HG03135 (cell line): ENCODE measurements around the gene NFE2L2.
"Not testable (repeated sequence)": the region's sequence is repeated elsewhere in the genome, so short reads cannot be mapped to it uniquely, and the experiment has no call there.

Source experiments
- ATAC-seq: cut with Tn5 transposase; IDR thresholded peaks from one replicate; pipeline ENCODE4 v1.9.1; 2021; ENCODE audit warnings: mild to moderate bottlenecking, moderate library complexity; ENCODE audit not compliant: unreplicated experiment

NFE2L2 gene

DNA sequence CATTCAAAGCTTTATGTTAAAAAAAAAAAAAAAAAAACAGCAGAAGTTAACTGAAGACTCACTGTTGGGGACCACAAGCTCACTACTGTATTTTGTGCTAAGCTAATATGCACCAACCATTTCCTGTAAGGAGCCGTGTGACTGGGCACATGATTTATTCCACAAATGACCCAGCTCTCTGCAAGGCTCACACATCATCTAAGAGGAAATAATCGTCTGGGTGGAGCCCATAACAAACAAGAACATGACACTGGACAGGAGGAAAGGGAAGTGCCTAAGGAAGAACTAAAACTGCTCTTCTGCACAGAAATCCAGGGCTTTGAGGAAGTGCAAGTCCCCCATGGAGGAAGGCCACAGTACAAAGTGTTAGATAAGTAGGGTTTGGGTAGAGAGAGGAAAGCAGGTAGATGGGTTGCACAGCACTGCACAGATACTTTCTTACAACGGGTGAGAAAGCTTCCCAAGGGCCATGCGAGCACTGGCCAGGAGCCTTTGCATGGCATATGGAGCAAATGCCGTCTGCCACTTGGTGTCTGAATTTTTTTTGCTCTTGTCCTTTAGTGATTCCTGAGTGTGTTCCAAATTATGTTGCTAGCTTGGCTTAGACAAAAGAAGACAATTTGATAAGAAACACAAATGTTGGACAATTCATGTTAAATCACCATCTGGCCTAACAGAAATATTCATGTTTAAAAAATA is 24.4 kb downstream of the NFE2L2 start:
- ATAC-seq, result peak; percentile 79

DNA sequence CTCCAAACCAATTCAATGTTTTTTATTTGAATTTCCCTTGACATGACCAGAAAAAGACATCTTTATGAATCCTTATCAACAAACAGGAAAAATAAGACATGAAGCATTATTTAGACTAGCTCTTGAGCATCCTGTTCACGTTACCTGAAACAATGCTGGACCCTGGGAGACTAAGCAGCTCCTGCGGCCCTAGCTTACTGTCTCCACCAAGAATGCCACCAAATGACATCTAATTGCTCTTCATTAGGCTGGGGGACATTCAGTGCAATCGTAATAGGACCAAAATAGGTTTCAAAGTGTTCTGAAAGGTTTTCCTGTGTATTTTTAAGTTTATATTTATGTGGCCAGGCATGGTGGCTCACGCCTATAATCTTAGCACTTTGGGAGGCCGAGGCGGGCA is 25.5 kb downstream of the NFE2L2 start:
- ATAC-seq, result no peak

DNA sequence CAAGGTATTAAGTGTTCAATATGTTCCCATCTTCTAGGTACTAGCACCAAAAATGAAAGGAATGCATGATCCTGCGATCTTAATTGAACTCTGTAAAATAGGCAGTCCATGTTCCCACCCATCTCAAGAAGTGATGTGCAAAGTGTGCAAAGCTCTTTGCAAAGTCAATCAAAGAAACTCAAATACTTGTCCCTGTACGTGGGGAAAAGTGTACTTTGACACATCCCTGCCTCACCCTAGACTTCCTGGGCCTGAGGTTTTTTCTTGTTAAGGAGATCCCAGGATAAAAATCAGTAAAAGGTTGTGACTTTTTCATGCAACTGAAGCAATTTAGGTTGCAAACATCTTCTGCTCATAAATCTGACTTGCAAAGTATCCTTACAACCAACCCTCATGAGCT is 26.6 kb downstream of the NFE2L2 start:
- no peak for ATAC-seq

- ATAC-seq, result no peak
Observed at GRCh38 chr2:177235855-177236437, 28.6 kb downstream of the NFE2L2 start.

DNA sequence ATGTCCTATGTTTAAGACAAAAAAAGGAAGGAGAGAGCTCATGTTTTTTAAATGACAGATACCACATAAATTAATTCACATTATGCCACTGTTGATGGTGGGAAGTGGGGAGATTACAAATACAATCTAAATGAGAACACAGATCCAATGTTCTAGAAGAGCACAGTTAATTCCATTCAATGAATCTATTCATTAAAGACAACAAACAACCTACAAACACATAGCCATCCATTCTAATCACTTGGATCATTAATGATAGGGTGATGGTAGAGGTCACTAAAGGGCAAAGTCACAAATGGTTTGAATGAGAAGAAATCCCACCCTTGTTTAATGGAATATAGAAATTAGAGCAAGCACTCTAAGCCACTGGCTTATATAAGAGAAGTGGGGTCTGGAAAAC is 30.3 kb downstream of the NFE2L2 start:
- no peak for ATAC-seq

DNA sequence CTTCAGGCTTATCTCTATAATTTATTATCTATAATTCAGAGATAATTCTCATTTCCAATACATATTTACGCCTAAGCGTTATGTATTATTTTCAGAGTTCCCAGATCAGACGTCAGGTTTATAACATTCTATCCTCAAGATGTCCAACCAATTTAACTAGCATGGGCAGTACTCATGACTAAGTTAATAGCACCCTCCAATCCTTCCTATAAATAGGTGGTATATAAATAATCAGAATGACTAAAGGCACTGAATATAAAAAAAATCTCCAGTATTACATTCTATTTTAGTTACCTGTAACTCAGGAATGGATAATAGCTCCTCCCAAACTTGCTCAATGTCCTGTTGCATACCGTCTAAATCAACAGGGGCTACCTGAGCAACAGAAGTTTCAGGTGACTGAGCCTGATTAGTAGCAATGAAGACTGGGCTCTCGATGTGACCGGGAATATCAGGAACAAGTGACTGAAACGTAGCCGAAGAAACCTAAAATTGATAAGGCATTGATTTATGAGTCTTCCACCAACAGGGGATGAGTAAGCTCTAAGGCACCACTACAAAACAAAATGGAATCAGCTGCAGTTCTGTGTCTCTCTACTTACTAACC is 32.3 kb downstream of the NFE2L2 start:
- ATAC-seq, result no peak

DNA sequence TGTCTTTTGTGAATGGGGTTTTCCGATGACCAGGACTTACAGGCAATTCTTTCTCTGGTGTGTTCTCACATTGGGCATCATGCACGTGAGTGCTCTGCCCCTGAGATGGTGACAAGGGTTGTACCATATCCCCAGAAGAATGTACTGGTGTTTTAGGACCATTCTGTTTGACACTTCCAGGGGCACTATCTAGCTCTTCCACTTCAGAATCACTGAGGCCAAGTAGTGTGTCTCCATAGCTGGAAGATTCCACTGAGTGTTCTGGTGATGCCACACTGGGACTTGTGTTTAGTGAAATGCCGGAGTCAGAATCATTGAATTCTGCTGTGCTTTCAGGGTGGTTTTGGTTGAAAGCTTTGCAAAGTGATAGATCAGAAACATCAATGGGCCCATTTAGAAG is 33.3 kb downstream of the NFE2L2 start:
- ATAC-seq, result no peak

- ATAC-seq, result no peak
Observed at GRCh38 chr2:177229442-177230242, 34.9 kb downstream of the NFE2L2 start.

DNA sequence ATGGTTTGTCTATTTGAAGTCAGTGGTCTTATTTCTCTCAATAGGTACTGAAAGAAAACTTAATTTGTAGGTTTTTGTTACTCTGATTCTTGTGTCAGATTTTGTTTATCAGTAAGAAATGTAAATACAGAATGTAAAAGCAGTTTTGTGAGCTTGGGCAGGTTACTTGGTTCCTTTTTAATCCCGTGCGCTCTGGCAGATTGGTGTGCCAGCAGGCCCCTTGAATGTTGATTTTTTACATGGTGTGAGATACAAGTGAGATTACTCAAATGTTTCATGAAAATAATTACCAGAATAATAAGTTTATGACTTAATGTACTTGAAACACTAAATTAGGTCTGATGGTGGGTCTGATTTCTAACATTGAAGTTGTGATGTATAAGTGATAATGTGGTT is 38.6 kb downstream of the NFE2L2 start:
- ATAC-seq, result no peak

GRCh38 chr2:177223436-177223835 is 41.1 kb downstream of the NFE2L2 start:
- not testable (repeated sequence) for ATAC-seq

- no peak for ATAC-seq
Observed at GRCh38 chr2:177221970-177222369, 42.6 kb downstream of the NFE2L2 start.

DNA sequence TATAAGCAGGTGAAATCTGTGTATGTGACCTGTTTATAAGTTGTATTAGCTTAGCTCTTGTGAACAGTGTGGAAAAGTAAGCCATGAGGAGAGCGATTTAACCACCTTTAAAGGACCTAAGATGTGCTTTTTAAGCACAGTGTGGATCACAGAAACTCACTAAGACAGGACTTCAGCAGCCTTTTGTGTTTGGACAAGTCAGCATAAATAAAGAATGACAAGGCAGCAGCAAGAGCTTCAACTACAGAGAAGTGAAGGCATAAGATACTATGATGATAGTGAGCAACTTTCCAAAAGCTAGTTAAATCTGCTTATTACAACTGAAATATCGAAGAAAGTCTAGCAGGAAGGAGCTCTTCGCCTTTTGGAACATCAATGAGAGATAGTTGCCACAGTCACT is 43.0 kb downstream of the NFE2L2 start:
- no peak for ATAC-seq

DNA sequence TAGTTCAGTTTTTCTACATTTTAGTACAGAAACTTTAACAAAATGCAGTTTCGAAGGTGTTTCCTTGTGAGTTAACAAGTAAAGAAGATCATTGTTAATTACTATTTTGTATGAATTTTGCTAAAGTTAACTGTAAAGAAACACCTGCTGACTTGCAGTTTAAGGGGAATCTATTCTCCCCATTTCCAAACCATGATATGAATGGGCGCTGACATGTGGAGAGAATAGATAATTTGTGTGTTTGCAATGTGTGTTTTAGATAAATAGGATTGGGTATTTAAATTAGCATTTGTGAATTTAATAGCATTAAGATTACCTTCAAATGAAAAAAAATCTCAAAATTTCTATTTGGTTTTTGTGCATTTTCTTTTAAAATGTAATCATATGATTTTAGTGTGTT is 44.7 kb downstream of the NFE2L2 start:
- ATAC-seq, result not testable (repeated sequence)

- no peak for ATAC-seq
Observed at GRCh38 chr2:177217247-177217843, 47.2 kb downstream of the NFE2L2 start.

DNA sequence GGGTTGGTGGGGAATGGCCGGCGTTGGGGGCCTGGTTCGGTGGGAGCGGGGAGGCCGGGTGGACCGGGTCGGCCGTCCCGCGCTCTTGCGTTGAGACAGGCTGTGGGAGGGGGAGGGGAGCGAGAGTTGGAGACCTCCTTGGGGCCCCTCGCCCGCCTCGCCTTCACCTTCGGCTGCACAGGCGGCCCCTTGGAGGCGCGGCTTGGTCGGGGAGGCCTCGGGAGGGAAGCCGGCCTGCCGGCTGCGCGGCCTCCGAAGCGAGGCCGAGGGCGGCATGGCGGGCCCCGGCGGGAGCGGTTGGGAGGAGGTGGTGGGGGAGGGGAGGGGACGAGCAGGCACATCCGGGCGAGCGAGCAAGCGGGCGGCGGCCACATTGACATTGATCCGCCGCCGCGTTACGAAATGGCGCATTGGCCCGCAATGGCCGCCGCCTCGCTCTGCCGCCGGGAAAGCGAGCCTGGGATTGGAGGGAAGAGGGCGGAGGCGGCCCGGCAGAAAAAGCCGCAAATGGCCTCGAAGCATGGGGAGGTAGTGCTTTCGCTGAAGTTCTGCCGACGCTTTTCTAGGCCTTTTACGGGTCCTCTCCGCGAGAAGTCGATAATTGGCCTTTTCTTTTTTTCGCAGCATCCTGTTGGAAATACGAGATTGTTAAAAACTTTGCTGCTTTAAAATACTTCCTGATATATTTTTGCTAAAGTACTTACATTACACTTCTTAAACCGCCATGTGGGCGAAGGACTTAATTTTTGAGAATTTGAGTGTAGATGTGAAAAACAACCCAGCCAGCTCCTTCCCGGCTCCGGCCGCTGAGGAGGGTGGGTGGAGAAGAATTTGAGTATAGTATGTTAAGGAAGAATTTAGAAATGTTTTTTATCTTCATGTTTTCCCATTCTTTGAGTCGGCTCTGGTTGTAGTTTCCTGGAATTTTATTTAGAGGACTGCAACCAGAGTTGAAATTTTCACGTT is 51.4 kb downstream of the NFE2L2 start:
- ATAC-seq, result peak; percentile 42

- ATAC-seq, result peak; percentile 86
Observed at GRCh38 chr2:177212106-177212890, 52.2 kb downstream of the NFE2L2 start, which contains the start of gene HNRNPA3. Gene HNRNPA3, plus strand, starts transcription at chr2:177212794. Its CDS starts 6 bp downstream, at chr2:177212800.

- ATAC-seq, result no peak
Observed at GRCh38 chr2:177211576-177212105, 52.9 kb downstream of the NFE2L2 start.

GRCh38 chr2:177211169-177211568 is 53.4 kb downstream of the NFE2L2 start:
- no peak for ATAC-seq

DNA sequence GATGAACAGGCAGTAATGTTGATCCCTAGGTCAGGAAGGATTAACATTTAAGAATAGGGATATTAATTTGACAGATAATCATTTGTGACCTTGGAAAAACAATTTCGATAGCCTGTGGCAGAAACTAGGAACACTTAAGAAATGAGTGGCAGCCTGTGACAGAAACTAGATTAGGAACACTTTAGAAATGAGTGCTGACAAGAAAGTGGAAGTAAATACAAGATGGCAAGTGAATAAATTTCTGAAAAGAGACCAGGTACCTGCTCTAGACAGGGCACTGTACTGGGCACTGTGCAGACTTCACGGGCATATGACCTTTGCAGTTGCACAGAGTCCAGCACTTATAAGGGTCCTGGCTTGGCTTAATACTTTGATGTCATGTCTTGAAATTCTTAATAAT is 57.4 kb downstream of the NFE2L2 start:
- peak; percentile 69 for ATAC-seq
